Panc1 (cell line): ENCODE data around the gene TNIK.

Source experiments
- REST ChIP-seq, 2 experiments: IDR thresholded peaks; 2 replicates each; pipeline ENCODE4 v1.6.1; 2011 to 2012; ENCODE audit warnings: low read depth in 2 of 2, control low read depth in 1 of 2, low read length in 1 of 2, mild to moderate bottlenecking in 1 of 2, moderate library complexity in 1 of 2; ENCODE audit not compliant: insufficient read depth in 1 of 2
- TF ChIP-seq, protein P1 (sequence below): fragments of 450-650 bp; IDR thresholded peaks from 2 replicates; pipeline ENCODE4 v1.5.1; 2017; ENCODE audit warnings: mild to moderate bottlenecking

DNA sequence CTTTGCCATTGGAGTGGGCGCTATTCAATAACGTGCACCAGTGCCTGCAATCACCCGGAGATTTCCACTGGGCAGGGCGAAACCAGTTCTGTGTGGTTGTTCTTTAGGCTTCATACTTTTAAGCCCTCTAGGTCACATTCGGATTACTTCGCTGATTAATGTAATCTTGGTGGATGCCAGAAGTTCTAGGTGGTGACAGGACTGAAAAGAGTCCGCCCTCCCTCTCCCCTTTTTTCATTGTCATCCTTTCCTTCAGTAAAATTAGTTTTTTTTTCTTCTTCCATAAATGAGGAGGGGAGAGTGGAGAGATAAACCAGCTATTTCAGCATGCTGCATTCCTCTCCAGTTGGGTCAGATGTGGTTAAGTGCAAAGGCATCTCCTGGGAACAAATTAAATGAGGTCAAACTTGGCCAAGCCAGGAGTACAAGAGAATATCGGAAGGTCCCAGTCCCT is 431.4 kb downstream of the TNIK start:
- TF ChIP-seq, protein P1, sequence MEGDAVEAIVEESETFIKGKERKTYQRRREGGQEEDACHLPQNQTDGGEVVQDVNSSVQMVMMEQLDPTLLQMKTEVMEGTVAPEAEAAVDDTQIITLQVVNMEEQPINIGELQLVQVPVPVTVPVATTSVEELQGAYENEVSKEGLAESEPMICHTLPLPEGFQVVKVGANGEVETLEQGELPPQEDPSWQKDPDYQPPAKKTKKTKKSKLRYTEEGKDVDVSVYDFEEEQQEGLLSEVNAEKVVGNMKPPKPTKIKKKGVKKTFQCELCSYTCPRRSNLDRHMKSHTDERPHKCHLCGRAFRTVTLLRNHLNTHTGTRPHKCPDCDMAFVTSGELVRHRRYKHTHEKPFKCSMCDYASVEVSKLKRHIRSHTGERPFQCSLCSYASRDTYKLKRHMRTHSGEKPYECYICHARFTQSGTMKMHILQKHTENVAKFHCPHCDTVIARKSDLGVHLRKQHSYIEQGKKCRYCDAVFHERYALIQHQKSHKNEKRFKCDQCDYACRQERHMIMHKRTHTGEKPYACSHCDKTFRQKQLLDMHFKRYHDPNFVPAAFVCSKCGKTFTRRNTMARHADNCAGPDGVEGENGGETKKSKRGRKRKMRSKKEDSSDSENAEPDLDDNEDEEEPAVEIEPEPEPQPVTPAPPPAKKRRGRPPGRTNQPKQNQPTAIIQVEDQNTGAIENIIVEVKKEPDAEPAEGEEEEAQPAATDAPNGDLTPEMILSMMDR: no peak
- TF ChIP-seq REST (IDR thresholded peaks at IDR 0.05; ENCODE audit: insufficient read depth in 1 of 2, low read depth in 2 of 2, low read length in 1 of 2): no peak
